HG03354 (cell line): ENCODE measurements around the gene WIPF2.
"Not testable (repeated sequence)": the region's sequence is repeated elsewhere in the genome, so short reads cannot be mapped to it uniquely, and the experiment has no call there.

Experiments used
- ATAC-seq: cut with Tn5 transposase; IDR thresholded peaks from one replicate; pipeline ENCODE4 v1.9.1; 2021; ENCODE audit warnings: mild to moderate bottlenecking; ENCODE audit not compliant: unreplicated experiment, poor library complexity, severe bottlenecking

WIPF2 gene

DNA sequence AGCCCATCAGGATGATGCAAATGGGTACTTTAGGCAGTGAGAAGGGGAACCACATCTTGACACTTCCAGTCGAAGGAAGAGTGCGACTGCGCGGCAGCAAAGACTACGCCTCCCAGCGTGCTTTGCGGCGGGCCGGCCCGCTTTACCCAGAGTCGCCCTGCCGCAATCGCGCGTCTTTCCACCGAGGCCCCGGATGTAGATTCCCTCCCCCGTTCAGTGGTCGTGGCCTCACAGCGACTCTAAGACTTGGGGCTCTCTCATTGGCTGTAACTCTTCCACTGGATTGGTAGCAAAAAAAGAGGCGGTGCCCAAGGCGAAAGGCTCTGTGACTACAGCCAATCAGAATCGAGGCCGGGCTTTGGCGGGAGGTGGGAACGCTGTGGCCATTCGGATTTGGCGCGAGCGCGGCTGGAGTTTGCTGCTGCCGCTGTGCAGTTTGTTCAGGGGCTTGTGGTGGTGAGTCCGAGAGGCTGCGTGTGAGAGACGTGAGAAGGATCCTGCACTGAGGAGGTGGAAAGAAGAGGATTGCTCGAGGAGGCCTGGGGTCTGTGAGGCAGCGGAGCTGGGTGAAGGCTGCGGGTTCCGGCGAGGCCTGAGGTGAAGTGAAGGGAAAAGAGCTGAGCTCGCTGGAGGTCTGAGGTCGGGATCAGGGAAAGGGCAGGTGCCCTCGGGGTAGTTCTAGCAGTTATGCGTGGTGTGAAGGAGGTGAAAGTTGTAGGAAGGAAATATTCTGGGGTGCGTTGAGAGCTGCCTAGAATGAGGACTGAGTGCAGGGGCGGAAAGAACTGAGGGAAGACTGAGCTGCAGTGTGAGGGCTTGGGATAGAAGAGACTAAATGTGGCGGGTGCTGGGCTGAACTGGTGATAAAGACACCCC is 68.6 kb downstream of the WIPF2 start, which contains the start of gene CDC6:
TSS of gene CDC6 (plus strand) at position 386 of the 876 bp plus-strand sequence. CDS start 1,542 bp downstream, outside the sequence.
- peak; percentile 95 for ATAC-seq

DNA sequence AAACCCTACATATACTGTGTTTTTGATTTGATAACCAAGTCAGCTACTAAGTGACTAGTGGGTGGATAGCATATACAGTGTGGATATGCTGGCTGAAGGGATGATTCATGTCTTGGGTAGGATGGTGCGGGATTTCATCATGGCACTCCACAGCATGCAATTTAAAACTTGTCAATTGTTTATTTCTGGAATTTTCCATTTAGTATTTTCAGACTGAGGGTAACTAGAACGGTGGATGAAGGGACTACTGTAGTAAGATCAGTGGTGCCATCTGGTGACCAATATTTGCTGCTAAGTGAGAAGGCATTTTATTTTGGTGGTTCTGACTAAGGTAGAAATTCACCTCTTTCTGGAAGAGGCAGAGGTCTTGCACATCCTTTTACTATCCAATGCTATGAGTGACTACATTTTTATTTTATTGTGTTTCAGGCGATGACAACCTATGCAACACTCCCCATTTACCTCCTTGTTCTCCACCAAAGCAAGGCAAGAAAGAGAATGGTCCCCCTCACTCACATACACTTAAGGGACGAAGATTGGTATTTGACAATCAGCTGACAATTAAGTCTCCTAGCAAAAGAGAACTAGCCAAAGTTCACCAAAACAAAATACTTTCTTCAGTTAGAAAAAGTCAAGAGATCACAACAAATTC is 71.7 kb downstream of the WIPF2 start:
- no peak for ATAC-seq

GRCh38 chr17:40291281-40291664 is 72.2 kb downstream of the WIPF2 start:
- ATAC-seq = no peak

GRCh38 chr17:40293363-40293762 is 74.3 kb downstream of the WIPF2 start:
- ATAC-seq = no peak

DNA sequence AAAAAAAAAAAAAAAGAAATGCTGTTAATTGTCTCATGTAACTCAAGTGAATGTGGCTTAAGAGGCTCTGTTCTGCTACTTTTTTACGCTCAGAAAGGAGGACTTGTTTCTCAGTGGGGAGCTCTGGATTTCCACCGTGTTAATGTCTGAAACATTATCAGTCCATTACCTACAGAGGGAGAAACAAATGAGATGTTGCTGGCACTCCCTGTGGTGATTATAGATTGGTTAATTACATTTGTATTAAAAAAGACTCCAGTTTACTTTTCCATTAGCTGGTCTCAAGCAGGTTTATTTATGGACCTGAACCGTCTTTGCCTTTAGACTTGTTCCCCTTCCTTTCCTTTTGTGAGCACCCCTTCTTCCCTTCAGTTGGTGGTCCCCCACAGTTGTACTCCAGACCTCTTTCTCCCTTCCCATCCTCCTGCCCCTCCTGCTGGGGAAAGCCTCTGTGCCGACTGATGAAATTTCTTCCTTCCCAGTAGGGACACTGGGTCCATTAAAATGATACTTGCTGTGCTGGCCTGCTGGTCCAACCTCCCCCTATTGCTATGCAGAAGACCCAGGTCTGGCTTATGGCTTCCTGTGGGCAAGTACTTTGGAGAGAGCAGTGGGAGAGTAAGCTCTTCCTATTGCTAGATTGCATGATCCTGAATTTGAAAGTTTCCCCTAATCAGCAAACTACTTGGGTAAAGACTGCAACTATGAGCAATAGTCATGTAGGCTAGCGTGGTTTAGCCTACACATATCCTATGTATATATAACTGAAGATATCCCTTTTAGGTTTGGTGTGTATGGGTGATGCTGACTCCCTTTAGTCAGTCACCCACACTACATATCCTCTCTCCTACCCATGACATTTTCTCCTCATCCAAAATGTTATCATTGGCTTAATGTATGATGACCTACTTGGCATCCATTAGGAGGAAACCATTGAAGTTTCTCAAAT is 76.7 kb downstream of the WIPF2 start:
- no peak for ATAC-seq

GRCh38 chr17:40297511-40297910 is 78.4 kb downstream of the WIPF2 start:
- no peak for ATAC-seq

GRCh38 chr17:40298726-40299125 is 79.6 kb downstream of the WIPF2 start:
- no peak for ATAC-seq

DNA sequence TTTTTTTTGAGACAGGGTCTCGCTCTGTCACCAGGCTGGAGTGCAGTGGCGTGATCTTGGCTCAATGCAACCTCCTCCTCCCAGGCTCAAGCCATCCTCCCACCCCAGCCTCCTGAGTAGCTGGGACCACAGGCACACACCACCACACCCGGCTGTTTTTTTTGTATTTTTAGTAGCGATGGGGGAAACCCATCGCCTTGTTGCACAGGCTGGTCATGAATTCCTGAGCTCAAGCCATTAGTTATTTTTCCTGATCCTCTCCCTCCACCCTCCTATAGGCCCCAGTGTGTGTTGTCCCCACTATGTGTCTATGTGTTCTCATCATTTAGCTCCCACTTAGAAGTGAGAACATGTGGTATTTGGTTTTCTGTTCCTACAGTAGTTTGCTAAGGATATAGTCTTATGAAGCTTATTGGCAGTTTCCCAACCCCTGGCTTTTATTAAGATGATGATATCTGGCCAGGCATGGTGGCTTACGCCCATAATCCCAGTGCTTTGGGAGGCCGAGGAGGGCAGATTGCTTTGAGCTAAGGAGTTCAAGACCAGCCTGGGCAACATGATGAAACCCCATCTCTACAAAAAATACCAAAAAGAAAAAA is 80.2 kb downstream of the WIPF2 start:
- ATAC-seq = not testable (repeated sequence)

- no peak for ATAC-seq
Measured at GRCh38 chr17:40301315-40301714, 82.2 kb downstream of the WIPF2 start.

- no peak for ATAC-seq
Measured at GRCh38 chr17:40303009-40303657, 84.0 kb downstream of the WIPF2 start.

- no peak for ATAC-seq
Measured at GRCh38 chr17:40303708-40304551, 84.8 kb downstream of the WIPF2 start.

DNA sequence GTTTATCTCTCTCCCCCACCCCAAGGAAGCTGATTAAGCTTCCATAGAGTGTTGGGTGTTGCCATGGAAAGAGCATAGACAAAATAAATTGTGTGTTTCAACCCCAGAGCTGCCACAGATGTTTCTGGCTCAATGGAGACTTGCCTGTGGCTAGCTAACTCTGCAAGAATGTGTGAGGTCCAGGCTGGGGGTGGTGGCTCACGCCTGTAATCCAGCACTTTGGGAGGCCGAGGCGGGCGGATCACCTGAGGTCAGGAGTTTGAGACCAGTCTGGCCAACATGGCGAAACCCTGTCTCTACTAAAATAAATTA is 85.4 kb downstream of the WIPF2 start:
- ATAC-seq = not testable (repeated sequence)

GRCh38 chr17:40304866-40305265 is 85.8 kb downstream of the WIPF2 start:
- not testable (repeated sequence) for ATAC-seq

- no peak for ATAC-seq
Measured at GRCh38 chr17:40306395-40306794, 87.3 kb downstream of the WIPF2 start.

DNA sequence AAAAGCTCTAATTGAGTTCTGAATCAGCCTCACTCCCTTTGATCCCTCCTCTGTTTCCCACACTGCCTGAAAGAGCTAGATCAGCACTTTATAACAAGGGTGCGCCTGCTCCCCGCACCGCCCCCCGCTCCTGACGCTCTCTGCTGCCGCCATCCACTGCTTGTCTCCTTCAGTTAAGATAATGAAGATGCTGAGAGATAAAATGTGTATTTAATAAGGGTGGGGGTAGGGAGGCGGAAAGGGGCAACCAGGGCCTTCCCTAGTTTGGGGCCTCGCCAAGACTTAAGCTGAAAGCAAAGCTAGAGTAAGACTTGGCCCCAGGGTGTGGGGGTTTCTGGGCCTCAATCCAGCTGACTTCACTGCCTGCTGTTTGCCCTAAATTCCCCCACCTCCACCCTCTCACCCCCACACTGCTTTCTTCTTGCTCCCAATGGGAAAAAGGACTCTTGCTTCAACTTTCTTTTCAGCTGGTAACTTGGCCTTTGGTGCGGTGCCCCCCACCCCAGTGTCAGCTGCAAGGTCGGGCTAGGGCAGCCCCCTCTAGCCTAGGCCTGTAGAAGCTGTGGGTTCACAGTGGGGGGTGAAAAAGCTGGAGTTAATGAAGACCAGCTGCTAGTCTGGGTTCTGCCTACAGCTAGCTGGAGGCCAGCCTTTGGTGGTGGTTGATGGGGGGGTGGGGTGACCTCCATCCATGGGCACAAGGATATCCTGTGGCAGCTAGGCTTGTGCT is 88.1 kb downstream of the WIPF2 start:
- no peak for ATAC-seq

GRCh38 chr17:40307740-40308239 is 88.7 kb downstream of the WIPF2 start:
- no peak for ATAC-seq

GRCh38 chr17:40309031-40309948 is 90.2 kb downstream of the WIPF2 start, which contains the start of gene RARA:
RARA (plus strand) TSS chr17:40309180; CDS start chr17:40331219, 22,039 bp downstream.
- ATAC-seq = no peak
